ENCODE results near the gene SLC1A3.
A peak's percentile ranks its signal among the peaks of the same experiment; 100 is the strongest.

SLC1A3 gene

GRCh38 chr5:36724467-36725332 is 118.3 kb downstream of the SLC1A3 start:
- no peak overlapping the region for H3K4me3 ChIP-seq
- TF ChIP-seq Cebpa-rat (IDR thresholded peaks at IDR 0.05) = no peak

DNA sequence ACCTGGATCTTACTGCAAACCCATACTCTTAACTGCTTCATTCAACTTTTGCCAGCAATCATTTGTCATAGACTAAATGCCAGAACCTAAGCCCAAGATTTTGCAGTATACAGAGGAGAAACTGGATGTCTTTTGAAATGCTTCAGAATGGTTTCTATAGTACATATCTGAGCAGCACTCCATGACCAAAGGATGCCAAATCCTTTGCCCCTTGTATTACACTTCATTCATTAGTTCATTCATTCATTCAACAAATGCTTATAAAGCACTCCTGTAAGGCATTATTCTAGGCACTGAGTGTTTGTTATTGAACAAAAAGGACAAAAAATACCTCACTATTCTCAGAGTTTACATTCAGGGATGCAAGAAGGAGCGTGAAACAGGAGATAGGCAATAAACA is 119.9 kb downstream of the SLC1A3 start:
- Histone ChIP-seq H3K9me3 (no peaks in the 10 kb centered on the region), H3K27ac (no peak overlapping the region), H3K9ac (no peak overlapping the region), H3K4me2 (no peak overlapping the region), H3K27me3 (no peaks in the 10 kb centered on the region), H4K20me1 (no peaks in the 10 kb centered on the region), H3K4me3 (no peak overlapping the region), H3K4me1 (peaks cover 25% of the 10 kb centered on the region), H3K36me3 (no peaks in the 10 kb centered on the region)
- TF ChIP-seq Cebpa-rat (IDR thresholded peaks at IDR 0.05) = no peak

More at GRCh38 chr5:36724467-36725332, 118.3 kb downstream of the SLC1A3 start:
- Histone ChIP-seq H3K36me3 (no peaks in the 10 kb centered on the region), H3K9me3 (no peaks in the 10 kb centered on the region), H3K27ac (no peak overlapping the region), H3K27me3 (no peaks in the 10 kb centered on the region), H3K4me2 (peak overlapping the region; percentile 54), H3K9ac (no peak overlapping the region), H3K4me1 (peaks cover 30% of the 10 kb centered on the region), H4K20me1 (no peaks in the 10 kb centered on the region)

GRCh38 chr5:36726767-36727166 is 120.4 kb downstream of the SLC1A3 start:
- Histone ChIP-seq H3K9me3 (no peaks in the 10 kb centered on the region), H3K9ac (no peak overlapping the region), H4K20me1 (no peaks in the 10 kb centered on the region), H3K4me2 (no peak overlapping the region), H3K27ac (no peak overlapping the region), H3K4me3 (no peak overlapping the region), H3K36me3 (no peaks in the 10 kb centered on the region), H3K27me3 (no peaks in the 10 kb centered on the region), H3K4me1 (peaks cover 25% of the 10 kb centered on the region)
- TF ChIP-seq Cebpa-rat (IDR thresholded peaks at IDR 0.05) = no peak

- H3K27me3 ChIP-seq = no peaks in the 10 kb centered on the region
- no peak for TF ChIP-seq Cebpa-rat (IDR thresholded peaks at IDR 0.05)
- no peak overlapping the region for H3K27ac ChIP-seq
- no peak overlapping the region for H3K4me3 ChIP-seq
- H3K9ac ChIP-seq = no peak overlapping the region
- H3K4me2 ChIP-seq = no peak overlapping the region
- H3K4me1 ChIP-seq = peaks cover 12% of the 10 kb centered on the region
- H3K36me3 ChIP-seq = no peaks in the 10 kb centered on the region
- no peaks in the 10 kb centered on the region for H3K9me3 ChIP-seq
- no peaks in the 10 kb centered on the region for H4K20me1 ChIP-seq
These were observed 122.5 kb downstream of the SLC1A3 start for GRCh38 chr5:36728697-36729543.

GRCh38 chr5:36730537-36731216 is 124.3 kb downstream of the SLC1A3 start:
- no peak overlapping the region for H3K9ac ChIP-seq

DNA sequence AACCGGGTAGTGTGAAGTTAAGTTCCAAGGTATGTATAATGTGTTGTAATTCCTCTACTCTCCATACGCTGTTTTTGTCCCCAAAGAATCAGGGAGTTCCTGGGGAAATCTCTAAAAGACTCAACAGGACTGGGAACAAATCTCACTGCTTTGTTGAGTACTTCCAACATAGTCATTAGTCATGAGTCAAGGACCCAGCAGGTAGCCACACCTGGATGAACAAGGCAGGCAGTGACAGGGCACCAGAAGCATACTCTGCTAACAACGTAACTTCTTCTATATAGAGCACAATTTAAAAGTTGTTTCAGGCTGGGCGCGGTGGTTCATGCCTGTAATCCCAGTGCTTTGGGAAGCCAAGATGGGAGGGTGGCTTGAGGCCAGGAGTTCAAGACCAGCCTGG is 126.8 kb downstream of the SLC1A3 start:
- no peak overlapping the region for H3K27ac ChIP-seq
- TF ChIP-seq Cebpa-rat (IDR thresholded peaks at IDR 0.05) = no peak
- H3K9me3 ChIP-seq = no peaks in the 10 kb centered on the region
- no peaks in the 10 kb centered on the region for H3K27me3 ChIP-seq
- no peak overlapping the region for H3K4me3 ChIP-seq
- H3K4me2 ChIP-seq = no peak overlapping the region
- no peaks in the 10 kb centered on the region for H4K20me1 ChIP-seq
- H3K4me1 ChIP-seq = no peaks in the 10 kb centered on the region
- H3K36me3 ChIP-seq = no peaks in the 10 kb centered on the region
- H3K9ac ChIP-seq = no peak overlapping the region

More at GRCh38 chr5:36730537-36731216, 124.3 kb downstream of the SLC1A3 start:
- no peaks in the 10 kb centered on the region for H3K4me1 ChIP-seq
- no peak for TF ChIP-seq Cebpa-rat (IDR thresholded peaks at IDR 0.05)
- H3K4me2 ChIP-seq = no peak overlapping the region
- no peaks in the 10 kb centered on the region for H4K20me1 ChIP-seq
- H3K9me3 ChIP-seq = no peaks in the 10 kb centered on the region
- H3K4me3 ChIP-seq = no peak overlapping the region
- H3K27me3 ChIP-seq = no peaks in the 10 kb centered on the region
- no peaks in the 10 kb centered on the region for H3K36me3 ChIP-seq
- no peak overlapping the region for H3K27ac ChIP-seq

GRCh38 chr5:36734422-36734821 is 128.0 kb downstream of the SLC1A3 start:
- Histone ChIP-seq H3K4me3 (no peak overlapping the region), H3K27me3 (no peaks in the 10 kb centered on the region), H3K36me3 (no peaks in the 10 kb centered on the region), H3K9me3 (no peaks in the 10 kb centered on the region), H3K4me2 (no peak overlapping the region), H3K9ac (no peak overlapping the region), H3K4me1 (no peaks in the 10 kb centered on the region), H3K27ac (no peak overlapping the region), H4K20me1 (no peaks in the 10 kb centered on the region)
- TF ChIP-seq Cebpa-rat (IDR thresholded peaks at IDR 0.05) = no peak

DNA sequence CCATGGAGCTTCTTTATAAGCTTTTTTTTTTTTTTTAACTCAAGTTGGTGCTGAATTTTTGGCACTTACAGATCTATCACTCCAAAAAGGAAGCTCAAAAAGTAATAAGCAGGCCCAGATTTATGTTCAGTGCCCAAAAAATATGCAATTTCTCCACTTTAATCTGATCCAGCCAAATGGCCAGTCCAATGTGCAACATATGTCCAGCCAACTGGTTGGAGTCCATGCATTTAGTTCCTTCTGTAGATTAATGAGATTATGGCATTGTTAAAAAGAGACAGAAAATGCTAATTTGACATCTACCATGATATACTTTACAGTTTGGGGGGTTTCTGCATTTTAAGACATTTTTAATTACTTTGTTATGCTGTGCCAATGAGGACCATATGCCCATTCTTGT is 129.5 kb downstream of the SLC1A3 start:
- no peak overlapping the region for H3K27ac ChIP-seq
- no peaks in the 10 kb centered on the region for H3K36me3 ChIP-seq
- no peaks in the 10 kb centered on the region for H3K9me3 ChIP-seq
- H3K9ac ChIP-seq = no peak overlapping the region
- H3K4me1 ChIP-seq = no peaks in the 10 kb centered on the region
- no peaks in the 10 kb centered on the region for H3K27me3 ChIP-seq
- no peak overlapping the region for H3K4me2 ChIP-seq
- no peak overlapping the region for H3K4me3 ChIP-seq
- TF ChIP-seq Cebpa-rat (IDR thresholded peaks at IDR 0.05) = no peak
- no peaks in the 10 kb centered on the region for H4K20me1 ChIP-seq
